Cardiac fibroblast (primary cell): ENCODE data around the gene CMC2.

Experiments used
- DNase-seq, 2 donors: peaks; one replicate each; pipeline versions ENCODE4 v3.0.0 to v3.0.0-alpha.2; 2010; ENCODE audit warnings: low read depth in 2 of 2
- H3K4me3 ChIP-seq, 2 donors: replicated peaks in 1 of 2; 1 replicate in 1 of 2; 2 replicates in 1 of 2; pipeline ENCODE4 v1.5.1; 2011; ENCODE audit warnings: low read depth in 2 of 2, low read length in 2 of 2, mild to moderate bottlenecking in 2 of 2, moderate library complexity in 1 of 2
- TF ChIP-seq, protein P1 (sequence below): IDR thresholded peaks from one replicate; pipeline ENCODE4 v1.5.1; 2011; ENCODE audit warnings: low read depth, mild to moderate bottlenecking, low read length, inconsistent platforms

The CMC2 gene

DNA sequence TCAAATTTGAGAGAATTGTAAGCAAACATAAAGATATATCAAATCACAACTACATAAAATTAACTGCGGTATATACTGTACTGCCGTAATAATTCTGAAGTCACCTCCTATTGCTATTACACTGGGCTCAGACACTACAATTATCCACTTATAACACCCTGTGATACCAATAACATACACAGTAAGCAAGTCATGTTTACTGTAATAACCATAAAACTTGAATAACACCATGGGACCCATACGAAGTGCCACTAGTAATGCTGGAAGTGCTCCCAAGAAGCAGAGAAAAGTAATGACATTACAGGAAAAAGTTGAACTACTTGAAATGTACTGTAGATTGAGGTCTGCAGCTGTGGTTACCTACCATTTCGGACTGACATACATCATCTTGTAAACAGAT lies 24.0 kb downstream of the CMC2 start:
- DNase-seq = no peak
- H3K4me3 ChIP-seq = no peak overlapping the region
- TF ChIP-seq, protein P1, sequence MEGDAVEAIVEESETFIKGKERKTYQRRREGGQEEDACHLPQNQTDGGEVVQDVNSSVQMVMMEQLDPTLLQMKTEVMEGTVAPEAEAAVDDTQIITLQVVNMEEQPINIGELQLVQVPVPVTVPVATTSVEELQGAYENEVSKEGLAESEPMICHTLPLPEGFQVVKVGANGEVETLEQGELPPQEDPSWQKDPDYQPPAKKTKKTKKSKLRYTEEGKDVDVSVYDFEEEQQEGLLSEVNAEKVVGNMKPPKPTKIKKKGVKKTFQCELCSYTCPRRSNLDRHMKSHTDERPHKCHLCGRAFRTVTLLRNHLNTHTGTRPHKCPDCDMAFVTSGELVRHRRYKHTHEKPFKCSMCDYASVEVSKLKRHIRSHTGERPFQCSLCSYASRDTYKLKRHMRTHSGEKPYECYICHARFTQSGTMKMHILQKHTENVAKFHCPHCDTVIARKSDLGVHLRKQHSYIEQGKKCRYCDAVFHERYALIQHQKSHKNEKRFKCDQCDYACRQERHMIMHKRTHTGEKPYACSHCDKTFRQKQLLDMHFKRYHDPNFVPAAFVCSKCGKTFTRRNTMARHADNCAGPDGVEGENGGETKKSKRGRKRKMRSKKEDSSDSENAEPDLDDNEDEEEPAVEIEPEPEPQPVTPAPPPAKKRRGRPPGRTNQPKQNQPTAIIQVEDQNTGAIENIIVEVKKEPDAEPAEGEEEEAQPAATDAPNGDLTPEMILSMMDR = no peak

GRCh38 chr16:80981103-80981502 lies 25.6 kb downstream of the CMC2 start:
- no peak overlapping the region for H3K4me3 ChIP-seq
- TF ChIP-seq, protein P1 = no peak
- no peak for DNase-seq

GRCh38 chr16:80976946-80977345 lies 29.7 kb downstream of the CMC2 start:
- TF ChIP-seq, protein P1 = no peak
- peak in 1 of 2 donors; percentile 18 for DNase-seq
- no peak overlapping the region for H3K4me3 ChIP-seq

- peak in 1 of 2 donors; percentile 21 for DNase-seq
- TF ChIP-seq, protein P1 = peak; percentile 37
- H3K4me3 ChIP-seq = no peak overlapping the region
Measured at GRCh38 chr16:80974649-80975376, 31.9 kb downstream of the CMC2 start.

DNA sequence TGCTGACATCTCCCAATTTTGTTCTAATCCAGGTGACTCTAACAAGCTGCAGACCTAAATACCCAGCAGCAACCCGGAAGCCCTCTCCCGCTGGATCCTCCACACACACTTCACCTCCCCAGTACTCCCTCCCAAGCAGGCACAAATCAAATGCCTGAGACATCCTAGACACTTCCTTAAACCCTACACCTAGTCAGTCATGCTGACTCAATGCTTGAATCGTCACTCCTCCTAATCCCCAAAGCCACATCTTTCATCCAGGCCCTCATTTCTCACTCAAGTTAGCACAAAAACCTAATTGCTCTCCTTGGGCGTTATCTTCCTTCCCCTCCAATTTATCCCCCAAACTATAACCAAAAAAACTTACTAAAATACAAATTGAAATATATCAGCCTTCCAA lies 32.7 kb downstream of the CMC2 start:
- no peak for DNase-seq
- no peak overlapping the region for H3K4me3 ChIP-seq
- TF ChIP-seq, protein P1 = no peak

GRCh38 chr16:80972611-80973010 lies 34.1 kb downstream of the CMC2 start:
- TF ChIP-seq, protein P1 = no peak
- DNase-seq = no peak
- no peak overlapping the region for H3K4me3 ChIP-seq

- TF ChIP-seq, protein P1 = no peak
- DNase-seq = no peak
Measured at GRCh38 chr16:80971819-80972218, 34.9 kb downstream of the CMC2 start.

More at GRCh38 chr16:80971819-80972218, 34.9 kb downstream of the CMC2 start:
- H3K4me3 ChIP-seq = no peak overlapping the region
